Activated naive CD8-positive, alpha-beta T cell treated with anti-CD3 and anti-CD28 coated beads for 36 hours (primary cell): Measurements from ENCODE around the gene FADS3. TPM values are rescaled to one million over a fixed set of nuclear protein-coding genes. Genes with fewer than 3 reads are reported as not detected.

ENCODE experiments used
- DNase-seq: peaks from one replicate; pipeline ENCODE4 v3.0.0; 2021
- H3K27ac Mint-ChIP-seq: one replicate; pipeline ENCODE4 v1.8.0; 2022; ENCODE audit warnings: mild to moderate bottlenecking, moderate library complexity, mixed read lengths
- H3K27me3 Mint-ChIP-seq: one replicate; pipeline ENCODE4 v1.8.0; 2022; ENCODE audit warnings: mild to moderate bottlenecking, mixed read lengths
- H3K36me3 Mint-ChIP-seq: one replicate; pipeline ENCODE4 v1.8.0; 2021; ENCODE audit warnings: mild to moderate bottlenecking, mixed read lengths
- H3K4me1 Mint-ChIP-seq: one replicate; pipeline ENCODE4 v1.8.0; 2021; ENCODE audit warnings: mixed read lengths
- H3K4me3 Mint-ChIP-seq: one replicate; pipeline ENCODE4 v1.8.0; 2022; ENCODE audit warnings: mild to moderate bottlenecking, moderate library complexity, mixed read lengths
- H3K9me3 Mint-ChIP-seq: one replicate; pipeline ENCODE4 v1.8.0; 2022; ENCODE audit warnings: mixed read lengths
- total RNA-seq, 2 experiments: library from RNA; stranded (reverse); gene quantifications; one replicate each; pipeline ENCODE4 v1.2.3, GENCODE V29; 2021

The FADS3 gene
- total RNA-seq, 2 experiments from 2014 or later: 5.7 to 6.4 TPM

DNA sequence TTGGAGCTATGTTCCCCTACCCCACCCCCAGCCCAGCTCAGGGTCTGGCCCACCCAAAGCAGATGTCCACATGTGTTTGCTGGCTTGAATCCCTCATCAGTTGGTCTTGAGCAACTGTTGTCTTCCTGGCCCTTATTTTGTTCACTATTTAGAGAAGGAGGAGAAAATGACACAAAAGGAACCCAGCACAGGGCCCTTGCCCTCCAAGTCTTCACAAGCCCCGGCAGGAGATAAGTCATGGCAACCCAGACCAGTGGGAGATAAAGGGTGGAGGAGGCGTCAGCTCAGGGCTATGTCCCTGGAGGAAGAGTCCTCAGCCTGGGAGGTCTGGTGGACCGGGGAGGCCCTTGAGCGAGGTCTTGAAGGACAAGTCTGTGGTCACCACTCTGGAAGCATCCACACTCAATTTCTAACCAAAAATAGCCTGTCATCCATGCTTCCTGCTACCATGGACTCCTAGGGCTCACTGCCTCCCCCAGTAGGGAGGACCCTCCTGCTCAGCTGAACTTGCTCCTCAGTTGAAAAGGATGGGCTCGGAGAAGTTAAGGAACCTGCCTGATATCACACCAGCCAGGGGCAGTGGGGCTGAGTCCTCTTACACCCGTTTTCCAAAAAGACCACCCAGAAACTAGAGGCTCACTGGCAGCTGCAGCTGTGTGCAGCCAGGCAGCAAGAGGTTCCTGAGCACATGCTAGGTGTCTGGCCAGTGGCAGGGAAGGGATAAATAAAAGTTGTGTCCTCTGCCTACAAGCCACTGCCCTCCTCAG, 27.8 kb upstream of the FADS3 start:
- Mint-ChIP-seq H3K9me3 (no peaks in the 10 kb centered on the region), H3K27ac (no peak overlapping the region), H3K4me1 (peaks cover 2% of the 10 kb centered on the region), H3K4me3 (no peak overlapping the region), H3K27me3 (peaks cover 61% of the 10 kb centered on the region), H3K36me3 (no peaks in the 10 kb centered on the region)
- no peak for DNase-seq

DNA sequence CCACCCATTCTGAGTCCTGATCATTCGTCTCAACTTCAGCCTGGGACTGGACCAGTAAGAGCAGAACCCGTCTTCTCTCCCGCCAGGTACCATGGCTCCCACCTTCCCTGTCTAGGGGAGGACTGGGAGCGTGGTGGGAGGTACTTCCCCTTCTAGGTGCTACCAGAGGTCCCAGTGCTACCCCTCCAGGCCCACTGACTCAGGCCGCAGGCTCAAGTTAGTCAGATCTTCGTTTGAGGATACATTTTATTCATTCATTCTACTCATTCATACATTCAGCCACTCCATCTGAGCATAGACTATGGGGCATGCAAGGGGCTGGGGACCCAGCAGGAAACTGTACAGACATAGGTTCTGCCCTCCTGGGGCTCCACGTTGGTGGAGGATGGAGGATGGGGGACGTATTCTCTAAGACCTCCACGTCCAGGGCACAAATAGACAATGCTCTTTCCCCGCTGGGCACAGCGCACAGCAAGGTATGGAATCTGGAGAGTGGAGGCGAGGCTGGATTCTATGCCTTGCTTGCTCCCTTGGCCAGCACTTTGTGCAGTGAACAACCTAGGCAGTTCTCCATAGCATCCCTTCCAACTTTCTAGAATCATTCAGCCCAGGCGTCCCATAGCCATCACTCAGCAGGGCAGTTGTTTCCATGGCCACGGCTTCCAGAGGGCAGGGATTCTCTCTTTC, 27.0 kb upstream of the FADS3 start:
- no peak for DNase-seq
- Mint-ChIP-seq H3K27me3 (peaks cover 66% of the 10 kb centered on the region), H3K27ac (no peak overlapping the region), H3K4me1 (peaks cover 2% of the 10 kb centered on the region), H3K9me3 (no peaks in the 10 kb centered on the region), H3K36me3 (no peaks in the 10 kb centered on the region), H3K4me3 (peak overlapping the region; percentile 75)

DNA sequence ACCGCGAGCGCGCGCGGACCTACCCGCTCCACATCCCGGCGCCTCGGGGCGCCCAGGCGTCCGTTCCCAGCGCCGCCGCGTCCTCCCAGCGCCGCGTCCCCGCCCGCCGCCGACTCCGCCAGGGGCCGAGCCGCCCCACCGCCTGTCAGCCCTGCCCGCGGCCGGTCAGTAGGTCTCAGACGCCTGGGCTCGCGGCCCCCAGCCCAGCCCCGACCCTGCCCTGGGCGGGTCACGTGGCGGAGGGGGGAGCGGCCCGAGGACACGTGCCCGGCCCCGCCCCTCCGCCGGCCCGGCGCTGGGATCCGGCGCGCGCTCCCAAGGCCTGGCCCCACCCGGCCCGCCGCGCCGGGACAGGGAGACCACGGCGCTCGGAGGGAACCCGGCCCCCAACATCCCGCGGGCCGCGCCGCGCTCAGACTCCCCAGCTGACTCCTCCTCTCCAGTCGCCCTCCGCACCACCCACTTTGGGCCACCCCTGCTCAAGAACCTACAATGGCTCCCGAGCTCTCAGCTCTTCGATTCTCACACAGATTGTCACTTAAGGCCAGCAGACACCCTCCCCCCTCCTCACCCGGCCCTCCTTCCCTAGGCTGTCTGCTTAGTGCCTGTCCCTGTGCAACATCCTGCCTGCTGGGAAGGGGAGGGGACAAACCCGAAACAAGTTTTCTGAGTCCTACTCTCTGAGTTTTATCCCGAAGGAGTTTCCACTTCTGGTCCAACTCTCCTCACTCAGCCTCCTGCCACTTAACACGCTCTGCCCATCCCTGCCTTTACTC, 26.2 kb upstream of the FADS3 start, which contains the start of gene RAB3IL1:
TSS of gene RAB3IL1 (minus strand) at position 233 of the 776 bp plus-strand sequence. CDS start at position 34, 199 bp downstream.
- no peak for DNase-seq
- Mint-ChIP-seq H3K4me3 (peak within 1 kb of the TSS; percentile 75), H3K27me3 (peaks cover 66% of the 10 kb centered on the region), H3K36me3 (no peaks in the 10 kb centered on the region), H3K9me3 (no peaks in the 10 kb centered on the region), H3K4me1 (peaks cover 2% of the 10 kb centered on the region), H3K27ac (no peak within 1 kb of the TSS)

DNA sequence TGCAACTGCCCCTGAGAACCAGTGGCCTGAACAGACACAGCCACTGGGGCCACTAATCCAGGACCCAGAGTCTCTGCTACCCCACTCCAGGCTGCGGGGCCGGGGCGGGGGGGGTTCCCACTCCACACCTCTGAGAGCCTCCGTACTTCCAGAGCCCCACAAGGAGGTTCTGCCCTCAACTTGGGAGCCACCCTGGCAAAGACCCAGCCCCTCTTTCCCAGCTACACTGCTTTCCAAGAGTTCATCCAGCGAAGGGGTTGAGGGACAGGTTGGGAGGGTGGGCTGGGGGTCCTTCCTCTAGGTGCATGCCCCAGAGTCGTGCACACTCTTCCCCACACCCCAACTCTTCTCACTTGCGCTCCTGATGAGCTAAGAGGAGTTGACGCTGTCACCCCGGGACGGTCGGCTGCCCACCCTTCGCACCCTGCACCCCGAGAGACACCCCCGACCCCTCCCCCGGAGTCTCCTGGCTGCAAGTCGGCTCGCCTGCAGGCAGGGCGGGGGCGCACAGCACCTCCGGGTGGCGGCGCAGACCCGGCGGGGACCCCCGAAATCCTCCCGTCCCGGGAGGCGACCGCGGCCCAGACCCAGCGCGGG, 25.5 kb upstream of the FADS3 start:
- DNase-seq: no peak
- Mint-ChIP-seq H3K27me3 (peaks cover 66% of the 10 kb centered on the region), H3K27ac (no peak overlapping the region), H3K36me3 (no peaks in the 10 kb centered on the region), H3K4me3 (peak overlapping the region; percentile 40), H3K9me3 (no peaks in the 10 kb centered on the region), H3K4me1 (peaks cover 2% of the 10 kb centered on the region)

DNA sequence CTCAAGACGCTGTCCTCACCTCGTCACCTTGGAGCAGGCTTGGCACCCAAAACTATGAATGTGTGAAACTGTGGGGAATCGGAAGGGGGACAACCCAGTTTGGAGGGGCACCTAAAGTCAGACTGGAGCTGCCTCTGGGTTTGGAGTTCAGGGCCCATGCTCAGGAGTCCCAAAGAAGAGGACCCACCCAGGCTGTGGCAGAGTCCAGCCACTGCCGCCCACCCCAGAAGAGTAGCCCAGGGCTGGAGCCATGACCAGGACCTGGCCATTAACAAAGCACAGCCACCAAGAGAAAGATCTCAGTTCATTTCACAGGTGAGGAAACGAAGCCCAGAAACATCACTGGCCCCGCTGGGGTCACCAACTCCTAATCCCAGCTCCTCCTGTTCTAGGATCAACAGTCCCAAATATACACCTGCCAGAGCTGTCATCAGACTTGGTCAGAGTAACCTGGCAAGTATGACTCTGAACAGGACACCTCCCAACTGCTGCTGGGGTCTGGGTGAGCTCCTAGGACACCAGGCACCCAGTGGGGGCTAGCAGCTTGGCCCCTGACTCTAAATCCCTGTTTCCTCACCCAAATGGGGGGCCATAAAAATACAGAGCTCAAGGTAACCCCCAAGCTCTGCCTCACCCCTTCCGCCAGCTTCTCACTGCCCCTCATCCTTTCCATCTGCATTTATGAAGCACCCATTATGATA, 23.3 kb upstream of the FADS3 start:
- peaks cover 2% of the 10 kb centered on the region for H3K4me1 Mint-ChIP-seq
- no peak for DNase-seq
- H3K36me3 Mint-ChIP-seq: no peaks in the 10 kb centered on the region
- H3K27ac Mint-ChIP-seq: no peak overlapping the region
- H3K4me3 Mint-ChIP-seq: no peak overlapping the region
- peaks cover 54% of the 10 kb centered on the region for H3K27me3 Mint-ChIP-seq
- no peaks in the 10 kb centered on the region for H3K9me3 Mint-ChIP-seq

DNA sequence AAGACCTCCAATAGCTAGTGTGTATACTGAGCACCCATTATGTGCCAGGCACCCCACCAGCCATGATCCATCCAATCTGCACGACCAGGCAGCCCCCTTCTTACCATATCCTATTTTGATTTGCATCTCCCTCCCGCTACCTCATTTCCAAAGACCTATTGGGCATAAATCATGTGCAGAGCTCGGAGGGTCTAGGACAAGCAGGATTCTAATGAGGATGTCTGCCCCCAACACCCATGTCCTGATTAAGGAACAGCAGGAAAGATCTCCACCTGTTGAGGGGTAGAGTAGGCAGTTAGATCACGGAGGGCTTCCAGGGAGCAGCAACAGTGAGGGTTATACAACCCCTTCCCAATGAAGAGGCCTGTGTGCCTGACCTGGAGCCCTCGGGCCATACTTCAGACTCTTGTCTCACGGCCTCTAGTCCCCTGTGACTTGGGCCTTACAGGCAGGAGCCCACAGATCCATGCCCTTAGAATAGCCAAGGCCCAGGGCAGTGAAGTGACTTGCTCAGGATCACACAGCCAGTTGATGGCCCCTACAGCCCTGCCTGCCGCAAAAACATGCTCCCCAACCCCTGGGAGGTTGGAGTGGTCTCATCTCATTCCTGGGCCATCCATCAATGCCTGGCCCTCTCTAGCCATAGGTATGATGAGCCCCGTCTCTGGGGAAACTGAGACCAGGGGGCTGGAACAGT, 22.5 kb upstream of the FADS3 start:
- peaks cover 49% of the 10 kb centered on the region for H3K27me3 Mint-ChIP-seq
- no peak for DNase-seq
- H3K36me3 Mint-ChIP-seq: no peaks in the 10 kb centered on the region
- peaks cover 2% of the 10 kb centered on the region for H3K4me1 Mint-ChIP-seq
- H3K27ac Mint-ChIP-seq: no peak overlapping the region
- no peaks in the 10 kb centered on the region for H3K9me3 Mint-ChIP-seq
- no peak overlapping the region for H3K4me3 Mint-ChIP-seq

DNA sequence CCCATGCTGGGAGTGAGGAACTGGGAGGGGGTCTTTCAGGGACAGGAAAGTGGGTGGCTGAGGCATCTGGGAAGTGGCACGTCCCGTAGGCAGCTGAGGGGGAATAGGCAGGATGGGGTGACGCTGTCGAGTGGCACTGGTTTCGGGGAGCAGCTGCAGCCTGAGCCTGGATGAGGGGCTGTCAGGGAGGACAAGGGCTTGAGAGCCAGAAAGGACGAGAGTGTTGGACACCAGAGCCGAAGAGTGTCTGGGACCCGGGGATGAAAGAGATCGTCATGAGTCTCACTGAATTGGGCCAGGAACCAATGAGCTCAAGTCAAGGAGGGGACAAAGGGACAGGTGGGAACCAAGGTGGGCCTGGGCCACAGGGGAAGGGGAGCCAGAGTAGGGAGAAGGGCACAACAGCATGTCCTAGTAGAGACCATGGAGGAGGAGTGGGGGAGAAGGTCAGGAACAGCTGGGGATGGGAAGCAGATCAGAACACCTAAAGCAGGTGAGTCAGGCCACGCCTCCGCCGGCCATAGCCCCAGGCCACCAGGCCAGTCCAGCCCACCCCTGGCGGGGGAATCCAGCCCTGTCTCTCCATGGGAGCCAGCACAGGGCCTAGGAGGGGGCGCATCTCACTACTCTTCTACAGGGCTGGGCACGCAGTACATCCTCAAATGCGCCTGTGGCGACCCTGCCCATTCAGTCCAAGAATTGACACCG, 21.8 kb upstream of the FADS3 start:
- Mint-ChIP-seq H3K27me3 (peaks cover 42% of the 10 kb centered on the region), H3K4me1 (peaks cover 2% of the 10 kb centered on the region), H3K9me3 (no peaks in the 10 kb centered on the region), H3K27ac (no peak overlapping the region), H3K4me3 (no peak overlapping the region), H3K36me3 (no peaks in the 10 kb centered on the region)
- no peak for DNase-seq

DNA sequence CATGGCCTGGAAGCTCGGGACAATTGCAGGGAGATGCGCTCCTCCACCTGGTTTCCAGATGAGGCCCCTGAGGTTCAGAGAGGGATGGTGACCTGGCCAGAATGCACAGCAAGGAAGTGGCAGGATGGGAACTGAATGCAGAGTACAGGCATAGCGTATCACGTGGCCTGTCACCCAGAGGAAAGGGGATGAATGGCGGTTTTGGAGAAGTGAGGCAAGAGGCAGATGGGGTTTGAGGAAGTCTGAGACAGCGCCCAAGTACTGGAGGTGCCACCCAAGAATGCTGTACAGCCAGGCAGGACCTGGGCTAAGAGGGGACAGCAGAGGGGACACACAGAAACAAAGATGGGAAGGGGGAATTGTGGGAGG, 21.2 kb upstream of the FADS3 start:
- no peak overlapping the region for H3K27ac Mint-ChIP-seq
- no peaks in the 10 kb centered on the region for H3K36me3 Mint-ChIP-seq
- DNase-seq: no peak
- H3K4me3 Mint-ChIP-seq: no peak overlapping the region
- no peaks in the 10 kb centered on the region for H3K9me3 Mint-ChIP-seq
- H3K27me3 Mint-ChIP-seq: peaks cover 35% of the 10 kb centered on the region
- H3K4me1 Mint-ChIP-seq: no peaks in the 10 kb centered on the region

DNA sequence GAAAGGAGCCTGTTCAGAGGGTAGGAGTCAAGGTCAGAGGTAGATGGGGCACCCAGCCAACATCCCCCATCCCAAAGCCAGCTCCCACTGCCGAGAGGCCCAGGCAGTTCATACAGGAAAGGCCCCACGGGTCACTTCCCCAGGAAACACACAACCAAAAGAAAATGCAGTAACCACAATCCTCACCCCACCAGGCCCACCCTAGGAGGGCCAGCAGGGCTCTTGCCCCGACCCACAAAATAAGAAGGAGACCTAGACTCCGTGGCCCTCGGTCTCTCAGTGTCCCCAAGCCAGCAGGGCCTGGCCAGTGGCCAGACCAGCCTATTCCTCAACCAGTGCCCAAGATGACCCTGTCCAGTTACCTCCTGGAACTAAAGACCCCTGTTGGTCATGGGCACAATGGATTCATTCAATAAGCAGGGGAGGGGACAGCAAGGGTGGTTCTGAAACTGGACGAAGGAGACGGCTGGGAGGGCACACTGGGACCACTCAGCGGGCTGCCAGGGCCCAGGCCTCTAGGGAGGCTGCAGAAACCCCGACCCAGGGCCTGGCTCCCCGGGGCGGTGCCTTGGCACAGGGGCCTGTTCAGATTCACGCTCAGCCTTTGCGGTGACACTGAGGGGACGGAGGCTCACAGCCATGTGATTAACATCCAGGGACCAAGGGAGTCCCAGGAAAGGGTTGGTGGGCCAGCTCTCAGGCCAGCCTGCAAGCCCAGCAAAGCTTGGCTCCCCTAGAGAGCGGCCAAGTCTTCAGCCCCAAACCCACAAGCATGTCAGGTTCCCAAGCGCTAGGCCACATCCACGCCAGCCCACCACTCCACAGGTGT, 20.6 kb upstream of the FADS3 start:
- DNase-seq: no peak
- Mint-ChIP-seq H3K4me1 (no peaks in the 10 kb centered on the region), H3K4me3 (no peak overlapping the region), H3K36me3 (no peaks in the 10 kb centered on the region), H3K27me3 (peaks cover 33% of the 10 kb centered on the region), H3K9me3 (no peaks in the 10 kb centered on the region), H3K27ac (no peak overlapping the region)

DNA sequence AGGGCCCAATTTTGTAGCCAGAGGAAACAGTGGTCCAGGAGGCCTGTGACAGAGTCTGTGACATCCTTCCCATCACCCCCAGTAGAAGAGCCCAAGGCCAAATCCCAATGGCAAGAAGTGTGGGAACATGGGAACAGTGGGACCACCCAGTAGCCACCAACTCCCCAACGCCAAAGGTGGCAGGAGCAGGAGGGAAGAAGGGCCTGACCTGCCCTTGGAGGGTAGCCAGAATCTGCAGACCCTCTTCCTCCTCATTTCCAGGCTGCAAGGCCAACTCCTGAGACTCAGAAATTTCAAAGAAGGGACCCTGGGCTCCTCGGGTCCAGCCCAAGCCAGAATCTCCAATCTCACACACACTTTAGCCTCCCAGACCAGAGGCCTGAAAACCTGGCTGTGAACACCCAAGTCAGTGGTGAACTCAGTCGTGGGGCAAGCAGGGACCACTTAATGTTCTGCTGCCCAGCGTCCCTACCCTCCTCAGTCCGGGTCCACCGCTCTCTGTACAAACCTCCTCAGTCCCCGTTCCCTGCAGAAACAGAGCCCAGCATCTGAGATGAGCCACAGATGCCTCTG, 19.9 kb upstream of the FADS3 start:
- DNase-seq: no peak
- Mint-ChIP-seq H3K27ac (no peak overlapping the region), H3K4me3 (no peak overlapping the region), H3K27me3 (peaks cover 26% of the 10 kb centered on the region), H3K4me1 (no peaks in the 10 kb centered on the region), H3K9me3 (no peaks in the 10 kb centered on the region), H3K36me3 (no peaks in the 10 kb centered on the region)

DNA sequence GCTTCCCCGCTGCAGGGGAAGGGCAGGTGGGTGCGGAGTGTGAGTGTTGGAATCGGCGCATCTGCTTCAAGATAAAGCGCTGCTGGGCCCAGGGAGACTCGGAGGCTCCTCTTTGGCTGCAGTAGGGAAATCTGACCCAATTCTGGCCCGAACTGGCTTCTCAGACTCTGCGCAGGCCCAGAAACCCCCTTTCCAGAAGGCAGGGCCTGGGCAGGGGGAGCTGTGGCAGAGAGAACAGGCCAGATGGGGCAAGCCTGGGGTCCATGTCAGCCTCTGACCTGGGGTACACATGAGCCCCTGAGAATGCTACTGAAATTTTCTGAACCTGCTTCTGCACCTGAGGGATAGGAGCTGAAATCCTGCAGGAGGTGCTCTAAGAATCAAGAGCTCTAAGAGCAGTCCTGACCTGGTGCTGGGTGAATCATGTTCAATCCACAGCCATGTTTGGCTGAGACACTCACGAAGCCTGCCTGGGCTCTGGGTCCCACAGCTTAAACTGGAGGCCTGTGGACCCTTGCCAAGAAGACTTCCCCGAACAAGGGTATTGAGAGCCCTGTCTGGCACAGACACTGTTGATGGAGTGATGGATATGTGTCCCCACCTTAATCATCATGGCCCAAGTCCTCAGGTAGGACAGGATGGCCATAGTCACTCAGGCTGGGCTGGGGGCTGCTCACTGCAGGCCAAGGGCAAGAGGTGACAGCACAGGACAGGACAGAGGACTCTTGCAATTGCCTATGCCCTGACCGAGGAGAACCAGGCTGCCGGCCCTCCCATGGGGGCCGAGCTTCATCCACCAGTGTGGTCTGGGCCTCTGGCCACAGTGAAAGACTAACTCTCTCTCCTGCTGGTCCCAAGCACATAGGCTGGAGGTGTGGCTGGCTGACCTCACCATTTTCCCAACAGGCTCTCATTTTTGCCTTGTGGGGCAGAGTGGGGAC, 19.1 kb upstream of the FADS3 start:
- Mint-ChIP-seq H3K27ac (no peak overlapping the region), H3K36me3 (no peaks in the 10 kb centered on the region), H3K4me3 (no peak overlapping the region), H3K4me1 (no peaks in the 10 kb centered on the region), H3K27me3 (peaks cover 18% of the 10 kb centered on the region), H3K9me3 (no peaks in the 10 kb centered on the region)
- no peak for DNase-seq

DNA sequence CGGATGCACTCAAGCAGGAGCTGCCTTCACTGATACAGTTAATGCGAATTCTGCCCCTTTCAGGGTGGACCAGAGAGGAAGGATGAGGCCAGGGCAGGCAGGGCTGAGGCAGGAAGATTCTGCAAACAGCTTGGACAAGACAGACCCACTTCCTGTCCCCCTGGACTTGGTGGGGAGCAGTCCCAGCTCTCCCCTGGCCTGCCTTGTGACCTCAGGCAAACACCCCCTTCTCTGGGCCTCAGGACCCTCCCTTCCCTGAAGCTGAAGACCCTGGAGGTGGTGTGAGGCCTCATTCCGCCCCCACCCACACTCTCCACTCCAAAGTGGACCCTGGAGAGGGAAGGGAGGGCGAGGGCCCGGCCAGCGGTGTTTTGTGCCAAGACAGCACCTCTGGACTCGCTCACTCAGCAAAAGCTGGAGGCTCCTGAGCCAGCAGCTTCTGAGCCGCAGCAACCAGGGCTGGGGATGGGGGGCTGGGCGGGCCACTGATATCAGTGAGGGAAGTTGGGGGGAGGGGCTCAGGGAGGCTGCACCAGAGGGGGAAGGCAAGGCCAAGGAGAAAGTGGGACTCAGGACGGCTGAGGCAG, 17.5 kb upstream of the FADS3 start:
- Mint-ChIP-seq H3K27me3 (peaks cover 3% of the 10 kb centered on the region), H3K27ac (no peak overlapping the region), H3K4me1 (no peaks in the 10 kb centered on the region), H3K4me3 (no peak overlapping the region), H3K9me3 (no peaks in the 10 kb centered on the region), H3K36me3 (no peaks in the 10 kb centered on the region)
- DNase-seq: no peak
